GM13977 (cell line): Measurements from ENCODE around the gene FITM1.

Source experiments
- DNase-seq: peaks from one replicate; pipeline ENCODE4 v3.0.0; 2012; ENCODE audit warnings: low spot score
- in situ Hi-C: fragments of 300-500 bp; cut with MboI; formaldehyde crosslinking; loops from one replicate; pipeline ENCODE4 v1.12.0; 2022; ENCODE audit warnings: low sequenced_read_pairs, low pct_unique_long_range_greater_than_20kb, mixed read lengths, inconsistent platforms; ENCODE audit not compliant: unreplicated experiment
- TF ChIP-seq, protein P1 (sequence below): IDR thresholded peaks from 2 replicates; pipeline ENCODE4 v1.5.1; 2012; ENCODE audit warnings: mild to moderate bottlenecking, control low read depth; ENCODE audit not compliant: insufficient read depth; ENCODE audit errors: extremely low read depth, missing control alignments

FITM1 gene

DNA sequence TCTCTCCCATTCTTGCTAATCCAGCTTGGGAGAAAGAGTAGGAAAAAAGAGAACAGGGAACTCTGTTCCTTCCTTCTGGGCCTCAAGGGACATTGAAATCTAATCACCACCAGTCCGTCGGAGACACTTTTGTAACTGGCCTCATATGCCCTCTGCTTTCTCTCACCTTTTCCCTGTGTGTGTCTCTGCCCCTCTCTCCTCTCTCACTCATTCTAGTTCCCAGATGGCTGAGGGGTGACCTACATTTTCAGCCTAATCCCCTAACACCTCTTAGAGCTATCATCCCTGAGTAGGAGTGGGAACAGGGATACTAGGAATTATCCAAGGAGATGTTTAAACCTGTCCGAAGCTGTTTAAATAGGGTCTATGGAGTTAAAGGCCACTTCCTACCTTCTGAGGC, 45.2 kb upstream of the FITM1 start:
- TF ChIP-seq, protein P1, sequence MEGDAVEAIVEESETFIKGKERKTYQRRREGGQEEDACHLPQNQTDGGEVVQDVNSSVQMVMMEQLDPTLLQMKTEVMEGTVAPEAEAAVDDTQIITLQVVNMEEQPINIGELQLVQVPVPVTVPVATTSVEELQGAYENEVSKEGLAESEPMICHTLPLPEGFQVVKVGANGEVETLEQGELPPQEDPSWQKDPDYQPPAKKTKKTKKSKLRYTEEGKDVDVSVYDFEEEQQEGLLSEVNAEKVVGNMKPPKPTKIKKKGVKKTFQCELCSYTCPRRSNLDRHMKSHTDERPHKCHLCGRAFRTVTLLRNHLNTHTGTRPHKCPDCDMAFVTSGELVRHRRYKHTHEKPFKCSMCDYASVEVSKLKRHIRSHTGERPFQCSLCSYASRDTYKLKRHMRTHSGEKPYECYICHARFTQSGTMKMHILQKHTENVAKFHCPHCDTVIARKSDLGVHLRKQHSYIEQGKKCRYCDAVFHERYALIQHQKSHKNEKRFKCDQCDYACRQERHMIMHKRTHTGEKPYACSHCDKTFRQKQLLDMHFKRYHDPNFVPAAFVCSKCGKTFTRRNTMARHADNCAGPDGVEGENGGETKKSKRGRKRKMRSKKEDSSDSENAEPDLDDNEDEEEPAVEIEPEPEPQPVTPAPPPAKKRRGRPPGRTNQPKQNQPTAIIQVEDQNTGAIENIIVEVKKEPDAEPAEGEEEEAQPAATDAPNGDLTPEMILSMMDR = no peak
- in situ Hi-C loops = loop anchor here (25.0 kb wide), 1 partner anchor 98 kb away; the partner anchor contains the start of gene DHRS4L2
- no peak for DNase-seq

DNA sequence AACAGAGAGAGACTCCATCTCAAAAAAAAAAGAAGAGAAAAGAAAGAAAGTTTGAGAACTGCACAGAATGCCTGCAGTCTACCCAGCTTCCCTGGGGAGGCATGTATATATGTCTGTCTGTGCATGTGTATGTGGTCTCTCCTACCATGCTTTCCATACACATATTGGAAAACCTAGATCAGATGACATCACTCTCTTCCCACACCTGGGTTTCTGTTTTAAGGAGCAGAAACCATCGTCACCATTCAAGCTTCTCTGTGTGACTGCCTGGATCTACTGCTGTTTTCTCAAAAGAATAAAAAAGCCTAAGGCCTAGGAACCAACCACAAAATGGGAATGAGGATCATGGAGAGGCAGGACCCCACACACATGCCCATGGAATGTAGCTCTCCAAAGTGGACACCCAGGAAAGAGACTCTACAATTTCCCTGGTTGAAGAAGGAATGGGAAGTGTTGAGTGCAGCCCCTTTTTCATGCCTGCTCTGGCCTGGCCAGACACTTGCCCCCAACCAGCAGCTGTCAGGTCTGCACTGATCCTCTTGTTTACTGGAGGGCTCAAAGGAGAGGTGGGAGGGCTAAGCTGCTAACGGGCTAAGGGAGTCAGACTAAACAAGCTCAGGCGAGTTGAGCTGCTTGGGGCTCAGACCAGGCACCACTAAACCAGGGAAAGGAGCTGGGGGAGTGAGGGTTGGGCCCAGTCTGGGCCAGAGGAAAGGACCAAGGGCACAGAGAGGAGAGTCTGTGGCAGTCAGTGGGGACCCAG, 44.1 kb upstream of the FITM1 start:
- no peak for DNase-seq
- TF ChIP-seq, protein P1 = no peak
- in situ Hi-C loops = loop anchor here (25.0 kb wide), 1 partner anchor 99 kb away; the partner anchor contains the start of gene DHRS4L2

GRCh38 chr14:24087004-24087403, 43.5 kb upstream of the FITM1 start:
- TF ChIP-seq, protein P1 = no peak
- DNase-seq = no peak
- in situ Hi-C loops = loop anchor here (25.0 kb wide), 1 partner anchor 100 kb away; the partner anchor contains the start of gene DHRS4L2

DNA sequence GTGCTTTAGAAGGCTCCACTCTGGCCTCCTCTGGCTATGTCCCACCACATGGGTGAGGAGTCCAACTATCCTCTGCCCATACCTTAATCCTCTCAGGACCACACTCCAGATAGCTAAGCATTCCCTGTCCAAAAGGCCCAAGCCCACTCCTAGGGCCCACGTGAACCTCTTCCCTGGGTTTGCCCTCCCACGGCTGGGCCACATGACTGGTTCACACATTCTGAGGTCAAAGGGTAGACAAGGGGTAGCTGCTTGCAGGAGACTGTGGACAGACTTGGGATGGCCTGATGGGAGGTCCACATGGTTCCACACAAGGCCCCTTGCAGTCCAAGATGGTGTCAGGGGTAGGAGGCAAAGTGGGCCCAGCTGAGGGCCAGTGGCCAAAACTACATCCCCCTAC, 42.4 kb upstream of the FITM1 start:
- TF ChIP-seq, protein P1 = no peak
- no peak for DNase-seq
- in situ Hi-C loops = loop anchor here (25.0 kb wide), 1 partner anchor 101 kb away; the partner anchor contains the start of gene DHRS4L2

DNA sequence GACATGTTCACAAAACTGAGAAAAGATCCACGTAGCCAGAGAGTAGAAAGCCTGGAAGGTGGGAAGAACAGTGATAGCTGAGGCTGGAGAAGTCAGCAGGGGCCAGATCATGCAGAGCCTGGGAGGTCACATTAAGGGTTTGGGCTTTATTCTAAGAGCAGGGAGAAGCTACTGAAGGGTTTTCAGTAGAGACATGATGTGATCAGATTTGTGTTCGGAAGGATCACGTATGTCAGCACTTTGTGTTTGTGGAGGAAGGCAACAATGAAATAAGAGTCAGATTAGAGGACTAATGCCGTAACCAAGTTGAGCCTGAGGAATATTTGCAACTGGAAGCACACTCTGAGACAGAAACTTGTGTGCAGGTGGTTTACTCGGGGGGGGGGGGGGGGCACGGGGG, 40.6 kb upstream of the FITM1 start:
- no peak for DNase-seq
- TF ChIP-seq, protein P1 = no peak
- in situ Hi-C loops = loop anchor here (25.0 kb wide), 1 partner anchor 103 kb away; the partner anchor contains the start of gene DHRS4L2

DNA sequence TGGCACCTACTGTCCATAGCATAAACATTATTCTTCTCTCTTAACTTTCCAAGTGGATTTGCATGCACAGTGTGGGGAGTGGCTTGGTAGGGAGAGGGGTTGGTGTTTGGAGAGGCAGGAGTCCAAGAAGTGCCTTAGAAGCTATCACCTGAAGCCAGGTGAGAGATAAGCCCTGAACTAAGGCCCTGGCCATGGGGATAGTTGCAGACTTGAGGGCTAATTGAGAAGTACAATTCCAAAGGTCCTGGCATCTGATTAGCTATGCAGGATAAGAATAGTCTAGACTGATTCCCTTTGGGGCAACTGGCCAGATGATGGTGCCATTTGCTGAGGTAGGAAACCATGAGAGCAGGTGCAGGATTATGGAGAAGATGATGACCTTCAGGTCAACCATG, 38.4 kb upstream of the FITM1 start:
- TF ChIP-seq, protein P1 = no peak
- in situ Hi-C loops = loop anchor here (25.0 kb wide), 1 partner anchor 105 kb away; the partner anchor contains the start of gene DHRS4L2
- no peak for DNase-seq
